HG03575 (cell line): ENCODE measurements around the gene C11orf16.
"Not testable (repeated sequence)": the region's sequence is repeated elsewhere in the genome, so short reads cannot be mapped to it uniquely, and the experiment has no call there.

ENCODE experiments used
- ATAC-seq: cut with Tn5 transposase; IDR thresholded peaks from one replicate; pipeline ENCODE4 v1.9.1; 2021; ENCODE audit not compliant: unreplicated experiment, insufficient number of reproducible peaks, low FRiP score; ENCODE audit errors: extremely low read depth

C11orf16 gene

GRCh38 chr11:8932564-8933180 is at the start of gene C11orf16:
TSS of gene C11orf16 (minus strand) at chr11:8932947. CDS start at chr11:8932308, 639 bp downstream.
- ATAC-seq: no peak

DNA sequence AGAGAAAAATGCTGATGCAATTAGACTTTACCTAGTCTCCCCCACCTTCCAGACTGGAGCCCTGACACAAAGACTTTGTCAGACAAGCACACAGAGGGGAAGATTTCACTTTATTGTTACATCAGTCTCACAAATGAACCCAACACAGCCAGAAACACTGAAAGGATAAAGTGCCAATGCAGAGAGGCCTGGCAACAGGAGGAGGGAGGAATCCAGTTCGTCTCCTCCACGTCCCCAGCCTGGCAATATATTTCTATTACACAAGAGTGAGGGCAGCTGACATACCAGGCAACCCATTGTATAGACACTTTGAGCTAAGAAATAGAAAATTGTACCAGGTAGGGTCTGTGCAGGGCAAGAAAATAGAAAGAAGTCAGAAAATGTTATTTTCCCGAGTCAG is 47.7 kb upstream of the C11orf16 start:
- ATAC-seq: no peak

DNA sequence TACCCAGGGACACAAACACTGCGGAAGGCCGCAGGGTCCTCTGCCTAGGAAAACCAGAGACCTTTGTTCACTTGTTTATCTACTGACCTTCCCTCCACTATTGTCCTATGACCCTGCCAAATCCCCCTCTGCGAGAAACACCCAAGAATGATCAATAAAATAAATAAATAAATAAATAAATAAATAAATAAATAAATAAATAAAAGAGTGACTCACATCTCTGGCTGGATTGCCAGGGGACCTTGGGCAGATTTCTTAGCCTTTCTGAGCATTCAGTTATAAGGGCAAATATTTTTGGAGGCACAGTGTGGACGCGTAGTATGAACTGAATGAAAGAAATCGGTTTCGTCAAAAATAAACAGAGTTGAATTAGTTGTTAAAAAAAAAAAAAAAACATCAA is 46.6 kb upstream of the C11orf16 start:
- not testable (repeated sequence) for ATAC-seq

GRCh38 chr11:8973121-8973520 is 40.4 kb upstream of the C11orf16 start:
- ATAC-seq: no peak

- no peak for ATAC-seq
Observed at GRCh38 chr11:8971924-8972316, 39.2 kb upstream of the C11orf16 start.

GRCh38 chr11:8971196-8971923 is 38.6 kb upstream of the C11orf16 start:
- no peak for ATAC-seq

DNA sequence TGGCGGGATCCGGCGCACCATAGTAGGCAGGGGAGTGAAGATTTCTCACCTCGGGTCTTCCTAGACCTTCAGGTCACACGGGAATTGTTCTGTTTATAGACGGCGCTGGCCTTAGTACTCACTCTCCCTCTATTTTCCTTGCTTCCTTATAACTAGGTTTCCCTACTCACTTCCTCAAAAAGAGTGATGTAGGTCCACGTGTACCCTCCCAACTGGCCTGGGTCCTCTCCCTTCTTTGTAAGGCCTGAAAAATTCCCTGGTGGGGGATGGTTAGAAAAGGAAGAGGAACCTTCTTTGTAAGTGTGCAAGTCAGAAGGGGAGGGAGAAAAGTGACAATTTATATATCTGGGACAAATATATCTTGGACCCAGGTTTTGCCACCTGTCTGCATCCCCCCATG is 34.4 kb upstream of the C11orf16 start:
- no peak for ATAC-seq

DNA sequence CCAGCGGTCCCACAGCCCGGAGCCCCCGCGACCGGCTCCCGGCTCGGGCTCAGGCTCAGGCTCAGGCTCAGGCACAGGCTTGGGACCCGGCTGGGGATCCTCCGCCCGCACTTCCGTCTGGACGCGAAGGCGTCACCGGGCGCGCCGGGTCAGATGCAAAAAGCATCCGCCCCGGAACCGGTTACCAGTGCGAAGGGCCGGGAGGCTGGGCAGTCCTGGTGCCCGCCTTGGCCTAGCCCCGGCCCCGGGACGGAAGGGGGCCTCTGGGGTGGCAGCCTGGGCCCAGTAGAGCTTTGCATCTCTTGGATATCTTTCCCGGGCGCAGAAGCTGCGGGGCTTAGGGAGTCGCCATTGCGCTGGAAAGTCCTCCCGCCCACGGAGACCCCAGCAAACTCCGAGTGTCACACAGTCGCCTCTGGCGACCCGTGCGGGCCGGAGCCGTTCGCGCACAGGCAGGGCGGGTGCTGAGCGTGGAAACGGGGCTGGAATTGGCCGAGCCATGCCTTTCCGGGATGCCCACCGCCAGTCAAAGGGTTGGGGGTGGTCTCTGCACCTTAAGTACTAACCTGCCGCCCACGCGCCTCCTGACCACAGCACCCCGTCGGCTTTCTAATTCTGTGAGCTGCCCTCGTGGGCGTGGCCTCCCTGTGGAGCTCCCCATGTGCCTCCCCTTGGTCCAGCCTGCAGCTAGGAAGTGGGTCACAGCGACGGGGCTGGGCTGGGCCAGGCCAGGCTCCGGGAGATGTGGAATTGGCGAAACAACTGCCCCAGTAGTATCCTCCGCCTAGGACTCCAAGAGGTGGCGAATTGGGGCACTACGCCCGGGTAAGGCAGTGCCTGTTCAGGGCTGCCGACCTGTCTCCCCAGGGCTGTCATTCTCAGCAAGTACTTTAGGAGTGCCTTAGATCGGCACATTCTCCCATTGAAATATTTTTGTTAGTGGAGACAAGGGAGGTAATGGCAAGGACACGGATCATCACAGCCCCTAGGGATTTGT is 31.9 kb upstream of the C11orf16 start, which contains the start of gene TMEM9B:
TMEM9B (minus strand) TSS at position 119 of the 997 bp plus-strand sequence. CDS start 129 bp downstream, outside the sequence.
- peak; percentile 43 for ATAC-seq

- peak; percentile 18 for ATAC-seq
Observed at GRCh38 chr11:8963569-8964323, 31.0 kb upstream of the C11orf16 start.

GRCh38 chr11:8962841-8963240 is 30.1 kb upstream of the C11orf16 start:
- ATAC-seq: no peak

- no peak for ATAC-seq
Observed at GRCh38 chr11:8961401-8961800, 28.7 kb upstream of the C11orf16 start.

GRCh38 chr11:8959546-8960166 is 26.9 kb upstream of the C11orf16 start:
- no peak for ATAC-seq

DNA sequence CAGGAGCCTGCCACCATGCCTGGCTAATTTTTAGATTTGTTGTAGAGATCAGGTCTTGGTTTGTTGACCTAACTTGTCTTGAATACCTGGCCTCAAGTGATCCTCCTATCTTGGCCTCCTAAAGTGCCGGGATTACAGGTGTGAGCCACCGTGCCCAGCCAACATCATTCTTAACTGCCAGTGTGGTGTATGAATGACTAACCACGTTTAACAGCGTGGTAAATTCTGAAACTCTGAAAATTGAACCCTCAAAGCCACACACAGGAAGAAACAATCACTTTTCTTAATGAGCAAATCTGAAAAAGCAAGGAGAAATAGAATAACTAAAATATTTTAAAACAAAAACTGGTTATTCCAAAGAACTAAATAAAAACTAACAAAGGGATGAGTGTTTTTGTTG is 24.1 kb upstream of the C11orf16 start:
- ATAC-seq: no peak

DNA sequence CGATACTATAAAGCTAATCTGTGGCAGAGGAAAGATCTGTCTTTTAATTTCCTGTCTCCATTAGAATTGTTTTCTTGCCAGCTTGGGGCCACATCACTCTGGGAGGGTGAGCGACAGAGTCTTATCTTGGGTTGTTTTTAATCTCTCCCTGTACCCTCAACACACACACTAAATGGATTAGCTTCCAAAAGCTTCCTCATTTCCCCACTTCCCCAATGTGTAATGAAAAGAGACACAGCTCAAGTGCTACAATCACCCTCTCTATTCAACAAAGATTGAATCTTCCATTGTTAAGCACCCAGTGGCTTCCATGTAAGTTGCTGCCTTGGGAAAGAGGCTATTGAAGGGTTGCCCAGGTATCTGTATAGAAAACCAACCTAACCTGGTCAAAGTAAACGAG is 16.1 kb upstream of the C11orf16 start:
- ATAC-seq: no peak

GRCh38 chr11:8947230-8947943 is 14.6 kb upstream of the C11orf16 start:
- no peak for ATAC-seq

- no peak for ATAC-seq
Observed at GRCh38 chr11:8942518-8943066, 9.8 kb upstream of the C11orf16 start, which contains the start of gene ASCL3. TSS of gene ASCL3 (minus strand) at chr11:8943016. CDS start at chr11:8938161, 4,855 bp downstream.

- ATAC-seq: no peak
Observed at GRCh38 chr11:8941341-8942103, 8.8 kb upstream of the C11orf16 start.
